Measurements from ENCODE around the gene GEMIN5. TPM values are rescaled to one million over a fixed set of nuclear protein-coding genes. Genes with fewer than 3 reads are reported as not detected.
A peak's percentile ranks its signal among the peaks of the same experiment; 100 is the strongest.

Gene GEMIN5
- total RNA-seq, 1 experiment from 2014 or later = 15.3 TPM

GRCh38 chr5:154858972-154859871 is 78.8 kb downstream of the GEMIN5 start:
- peak; percentile 52 for DNase-seq (ENCODE audit: low read depth)
- in situ Hi-C loops (cut with HindIII; ENCODE audit: low pct_unique_long_range_greater_than_20kb, low sequenced_read_pairs) = no loop called here

- in situ Hi-C loops (cut with HindIII; ENCODE audit: low pct_unique_long_range_greater_than_20kb, low sequenced_read_pairs) = no loop called here
- DNase-seq (ENCODE audit: low read depth) = peak; percentile 98
Observed at GRCh38 chr5:154858297-154858971, 79.6 kb downstream of the GEMIN5 start, which contains the start of gene CNOT8. Gene CNOT8 (plus strand): TSS chr5:154858627. CDS start chr5:154863279, 4,652 bp downstream.

GRCh38 chr5:154857530-154858296 is 80.3 kb downstream of the GEMIN5 start:
- in situ Hi-C loops (cut with HindIII; ENCODE audit: low pct_unique_long_range_greater_than_20kb, low sequenced_read_pairs) = no loop called here
- peak; percentile 98 for DNase-seq (ENCODE audit: low read depth)

GRCh38 chr5:154851351-154851750 is 86.7 kb downstream of the GEMIN5 start:
- no peak for DNase-seq (ENCODE audit: low read depth)
- in situ Hi-C loops (cut with HindIII; ENCODE audit: low pct_unique_long_range_greater_than_20kb, low sequenced_read_pairs) = no loop called here

- DNase-seq (ENCODE audit: low read depth) = no peak
Observed at GRCh38 chr5:154850255-154851062, 87.6 kb downstream of the GEMIN5 start, which contains the start of gene FAXDC2. Gene FAXDC2 (minus strand): TSS chr5:154850603. CDS start chr5:154838178, 12,425 bp downstream.

GRCh38 chr5:154849791-154850201 is 88.2 kb downstream of the GEMIN5 start:
- DNase-seq (ENCODE audit: low read depth) = no peak
- in situ Hi-C loops (cut with HindIII; ENCODE audit: low pct_unique_long_range_greater_than_20kb, low sequenced_read_pairs) = no loop called here

More at GRCh38 chr5:154850255-154851062, 87.6 kb downstream of the GEMIN5 start, which contains the start of gene FAXDC2:
- in situ Hi-C loops (cut with HindIII; ENCODE audit: low pct_unique_long_range_greater_than_20kb, low sequenced_read_pairs) = no loop called here

- no peak for DNase-seq (ENCODE audit: low read depth)
- in situ Hi-C loops (cut with HindIII; ENCODE audit: low pct_unique_long_range_greater_than_20kb, low sequenced_read_pairs) = no loop called here
Observed at GRCh38 chr5:154849264-154849785, 88.7 kb downstream of the GEMIN5 start.

- in situ Hi-C loops (cut with HindIII; ENCODE audit: low pct_unique_long_range_greater_than_20kb, low sequenced_read_pairs) = no loop called here
- DNase-seq (ENCODE audit: low read depth) = no peak
Observed at GRCh38 chr5:154844809-154845208, 93.2 kb downstream of the GEMIN5 start.

- in situ Hi-C loops (cut with HindIII; ENCODE audit: low pct_unique_long_range_greater_than_20kb, low sequenced_read_pairs) = no loop called here
- no peak for DNase-seq (ENCODE audit: low read depth)
Observed at GRCh38 chr5:154842689-154843530, 95.1 kb downstream of the GEMIN5 start.

GRCh38 chr5:154841273-154841661 is 96.7 kb downstream of the GEMIN5 start:
- in situ Hi-C loops (cut with HindIII; ENCODE audit: low pct_unique_long_range_greater_than_20kb, low sequenced_read_pairs) = no loop called here

GRCh38 chr5:154840435-154841272 is 97.4 kb downstream of the GEMIN5 start:
- in situ Hi-C loops (cut with HindIII; ENCODE audit: low pct_unique_long_range_greater_than_20kb, low sequenced_read_pairs) = no loop called here
- DNase-seq (ENCODE audit: low read depth) = no peak

More at GRCh38 chr5:154841273-154841661, 96.7 kb downstream of the GEMIN5 start:
- DNase-seq (ENCODE audit: low read depth) = no peak

Other genes starting within 250 kb of the GEMIN5 start
- 18.0 and 18.4 TPM in 2 replicates for gene LARP1, start 182.8 kb downstream of the GEMIN5 start, total RNA-seq (2014; rRNA removed; shearing (Covaris generic); ENCODE audit: low replicate concordance)
- gene FAXDC2, start 87.6 kb downstream of the GEMIN5 start, total RNA-seq (2014; rRNA removed; shearing (Covaris generic); ENCODE audit: low replicate concordance) = 0.26 and 4.2 TPM in 2 replicates
- 66.5 and 88.5 TPM in 2 replicates for gene CNOT8, start 79.6 kb downstream of the GEMIN5 start, total RNA-seq (2014; rRNA removed; shearing (Covaris generic); ENCODE audit: low replicate concordance)
- gene MRPL22, start 2.9 kb upstream of the GEMIN5 start, total RNA-seq (2014; rRNA removed; shearing (Covaris generic); ENCODE audit: low replicate concordance) = 16.0 and 29.8 TPM in 2 replicates
- gene KIF4B, start 75.5 kb upstream of the GEMIN5 start, total RNA-seq (2014; rRNA removed; shearing (Covaris generic); ENCODE audit: low replicate concordance) = not detected in 2 replicates